Spleen (tissue), 13 donors: ENCODE data around the gene VCP. TPM values are rescaled to one million over a fixed set of nuclear protein-coding genes. Genes with fewer than 3 reads are reported as not detected.

ENCODE experiments used
- DNase-seq: peaks from one replicate; pipeline ENCODE4 v3.0.0-alpha.2; 2020
- H3K27ac ChIP-seq, 8 donors: fragments of 200-600 bp; sonication (generic) in 7 of 8; 1 replicate in 4 of 8; 2 replicates in 4 of 8; pipeline versions ENCODE4 v1.5.0 to v1.8.0; 2016 to 2021; ENCODE audit warnings: inconsistent platforms in 4 of 8, mild to moderate bottlenecking in 4 of 8, moderate library complexity in 1 of 8
- H3K27me3 ChIP-seq, 7 donors: fragments of 200-600 bp; sonication (generic) in 6 of 7; replicated peaks in 1 of 7; 1 replicate in 4 of 7; 2 replicates in 3 of 7; pipeline versions ENCODE4 v1.5.0 to v1.8.0; 2016 to 2021; ENCODE audit warnings: inconsistent platforms in 3 of 7, mild to moderate bottlenecking in 1 of 7
- H3K36me3 ChIP-seq, 6 donors: fragments of 200-600 bp; sonication (generic) in 5 of 6; 1 replicate in 4 of 6; 2 replicates in 2 of 6; pipeline versions ENCODE4 v1.5.0 to v1.8.0; 2016 to 2021; ENCODE audit warnings: inconsistent platforms in 2 of 6
- H3K4me1 ChIP-seq, 6 donors: fragments of 200-600 bp; sonication (generic) in 5 of 6; 1 replicate in 3 of 6; 2 replicates in 3 of 6; pipeline versions ENCODE4 v1.5.0 to v1.8.0; 2016 to 2021; ENCODE audit warnings: inconsistent platforms in 3 of 6
- H3K4me3 ChIP-seq, 8 donors: fragments of 200-600 bp; sonication (generic) in 7 of 8; 1 replicate in 4 of 8; 2 replicates in 4 of 8; pipeline versions ENCODE4 v1.5.0 to v1.8.0; 2016 to 2021; ENCODE audit warnings: inconsistent platforms in 4 of 8, mild to moderate bottlenecking in 4 of 8, moderate library complexity in 2 of 8
- H3K9me3 ChIP-seq, 8 donors: fragments of 200-600 bp; sonication (generic) in 7 of 8; 1 replicate in 4 of 8; 2 replicates in 4 of 8; pipeline versions ENCODE4 v1.5.0 to v1.8.0; 2016 to 2021; ENCODE audit warnings: inconsistent platforms in 4 of 8
- POLR2A ChIP-seq, 3 donors: fragments of 450-650 bp; IDR thresholded peaks; one replicate each; pipeline ENCODE4 v1.5.1; 2017; ENCODE audit warnings: antibody characterized with exemption in 3 of 3, mild to moderate bottlenecking in 1 of 3
- POLR2AphosphoS5 ChIP-seq, 3 donors: sonication (generic); formaldehyde crosslinking; IDR thresholded peaks; one replicate each; pipeline ENCODE4 v1.5.1; 2017; ENCODE audit warnings: antibody characterized with exemption in 3 of 3
- WGBS, 5 donors: extraction: QIAGEN DNeasy Blood & Tissue Kit in 3 of 5; methylation state at CpG; one replicate each; pipeline versions ENCODE4 v1.1.5 to v1.1.7; 2013 to 2018; 5-methylcytosine and 5-hydroxymethylcytosine counted together
- intact Hi-C: fragments of 100-400 bp; cut with DNase I; formaldehyde crosslinking; loops from one replicate; pipeline ENCODE4 v1.15.0; 2023; ENCODE audit warnings: low total_unique reads
- long read RNA-seq, 2 donors: transcript quantifications; one replicate each; lab custom pipeline, GENCODE V29; 2026
- polyA plus RNA-seq, 3 donors: library from polyadenylated mRNA; stranded (reverse); fragments of 200-250 nt; gene quantifications; one replicate each; pipeline ENCODE4 v1.2.1, GENCODE V29; 2013
- total RNA-seq, 7 donors: library from RNA; depleted of rRNA in 3 of 7; stranded (reverse); fragments of >200 nt in 3 of 7; fragmentation: NEBNext Ultra II Directional in 4 of 7; extraction: Animal tissue kit (Norgen Biotek cat#: 25700) in 4 of 7; gene quantifications; one replicate each; pipeline versions ENCODE4 v1.1.0 to v1.2.1, GENCODE V29; 2016 to 2021
- TF ChIP-seq, protein P1 (sequence below), 11 experiments: fragments of 200-600 bp in 7 of 11; fragments of 450-650 bp in 4 of 11; sonication (generic) in 4 of 11; IDR thresholded peaks in 8 of 11; conservative IDR thresholded peaks in 3 of 11; 1 replicate in 7 of 11; 2 replicates in 4 of 11; pipeline versions ENCODE4 v1.4.0 to v1.8.0; 2016 to 2021; ENCODE audit warnings: antibody characterized with exemption in 11 of 11, inconsistent platforms in 4 of 11, mild to moderate bottlenecking in 1 of 11
- donor health status: healthy with polysubstance abuse.
- donor health status: DM: no; HTN: no; CAD: no; lungs with moderate emphysema.
- donor health status: DM: no; HTN: no; CAD: no.
- donor health status: Bipolar disorder and iron deficiency.
- donor health status: healthy.
- donor health status: DM: no; HTN: no; CAD: no.
- donor health status: DM: yes; HTN: yes; CAD: no.

Gene VCP
- total RNA-seq (100 to 1,000 TPM; 163 to 269 (median 194) TPM), polyA plus RNA-seq (10 to 100 TPM; 48.5 to 84.5 (median 67.2) TPM)
- long read RNA-seq, donor 1, full-length matches to known transcripts = 35 of 58 reads
- long read RNA-seq, donor 1, partial matches to known transcripts = 23 of 58 reads
- long read RNA-seq, donor 1, other reads (novel, unspliced or antisense) = 0 of 58 reads
- long read RNA-seq, donor 2, full-length matches to known transcripts = 34 of 48 reads
- long read RNA-seq, donor 2, partial matches to known transcripts = 14 of 48 reads
- long read RNA-seq, donor 2, other reads (novel, unspliced or antisense) = 0 of 48 reads

DNA sequence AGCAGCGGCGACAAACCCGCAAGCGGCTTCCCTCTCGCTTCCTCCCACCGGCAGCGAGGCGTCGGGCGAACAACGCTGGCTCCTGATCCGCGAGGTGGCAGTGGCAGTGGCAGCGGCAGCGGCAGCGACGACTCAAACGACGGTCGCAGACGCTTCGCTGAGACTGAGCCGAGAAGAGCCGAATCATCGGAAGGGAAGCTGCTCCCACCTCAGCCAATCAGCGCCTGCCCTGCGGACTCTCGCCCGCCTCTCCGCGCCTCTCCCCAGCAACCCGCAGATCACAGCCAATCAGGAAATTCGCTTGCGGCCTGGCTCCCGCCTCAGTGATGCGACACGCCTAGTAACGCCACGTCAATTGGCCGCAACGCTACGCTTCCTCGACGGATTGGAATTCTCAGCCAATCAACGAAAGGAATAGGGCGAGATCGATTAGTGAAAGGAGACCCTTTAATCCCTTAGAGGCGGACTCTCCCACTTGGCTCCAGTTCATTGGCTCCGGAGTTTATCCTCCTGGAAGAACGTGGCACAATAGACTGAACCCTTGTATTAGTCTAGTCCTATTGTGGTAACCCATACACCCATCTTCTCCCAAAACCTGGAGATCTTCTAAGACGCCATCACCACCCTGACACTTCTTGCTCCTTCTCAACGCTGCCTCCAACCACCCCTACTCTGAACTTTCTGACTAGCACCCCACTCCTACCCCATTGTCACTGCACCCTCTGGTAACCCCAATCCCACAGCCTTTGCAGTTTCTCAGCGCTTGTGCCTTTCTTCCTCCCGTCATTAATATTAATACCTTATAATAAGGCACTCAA is at the start of gene VCP:
Gene VCP, minus strand, starts transcription at position 165 of the 818 bp plus-strand sequence. CDS start 272 bp downstream, outside the sequence.
- DNase-seq = peak; percentile 98
- intact Hi-C loops = no loop called here
- TF ChIP-seq POLR2AphosphoS5 (IDR thresholded peaks at IDR 0.05) = peak; percentile 98 to 99 (median 99)
- TF ChIP-seq POLR2A (IDR thresholded peaks at IDR 0.05) = peak; percentile 68 to 87 (median 74)
- TF ChIP-seq, protein P1, sequence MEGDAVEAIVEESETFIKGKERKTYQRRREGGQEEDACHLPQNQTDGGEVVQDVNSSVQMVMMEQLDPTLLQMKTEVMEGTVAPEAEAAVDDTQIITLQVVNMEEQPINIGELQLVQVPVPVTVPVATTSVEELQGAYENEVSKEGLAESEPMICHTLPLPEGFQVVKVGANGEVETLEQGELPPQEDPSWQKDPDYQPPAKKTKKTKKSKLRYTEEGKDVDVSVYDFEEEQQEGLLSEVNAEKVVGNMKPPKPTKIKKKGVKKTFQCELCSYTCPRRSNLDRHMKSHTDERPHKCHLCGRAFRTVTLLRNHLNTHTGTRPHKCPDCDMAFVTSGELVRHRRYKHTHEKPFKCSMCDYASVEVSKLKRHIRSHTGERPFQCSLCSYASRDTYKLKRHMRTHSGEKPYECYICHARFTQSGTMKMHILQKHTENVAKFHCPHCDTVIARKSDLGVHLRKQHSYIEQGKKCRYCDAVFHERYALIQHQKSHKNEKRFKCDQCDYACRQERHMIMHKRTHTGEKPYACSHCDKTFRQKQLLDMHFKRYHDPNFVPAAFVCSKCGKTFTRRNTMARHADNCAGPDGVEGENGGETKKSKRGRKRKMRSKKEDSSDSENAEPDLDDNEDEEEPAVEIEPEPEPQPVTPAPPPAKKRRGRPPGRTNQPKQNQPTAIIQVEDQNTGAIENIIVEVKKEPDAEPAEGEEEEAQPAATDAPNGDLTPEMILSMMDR (IDR thresholded peaks at IDR 0.05 in 8 of 11, conservative IDR thresholded peaks at IDR 0.05 in 3 of 11) = peak in 1 of 11 experiments; percentile 2
- Histone ChIP-seq H3K27me3 (no peaks in the 10 kb centered on the region), H3K27ac (peak within 1 kb of the TSS; percentile 98 to 100 (median 100)), H3K4me1 (peaks cover 28 to 54% (median 43%) of the 10 kb centered on the region in 6 donors), H3K9me3 (no peaks in the 10 kb centered on the region), H3K36me3 (peaks cover 0 to 60% (median 8%) of the 10 kb centered on the region in 6 donors), H3K4me3 (peak within 1 kb of the TSS; percentile 69 to 96 (median 88))
- 4 to 13% (median 5%) methylated on average over 21 to 54 of the region's 54 CpGs for WGBS, 5 donors

DNA sequence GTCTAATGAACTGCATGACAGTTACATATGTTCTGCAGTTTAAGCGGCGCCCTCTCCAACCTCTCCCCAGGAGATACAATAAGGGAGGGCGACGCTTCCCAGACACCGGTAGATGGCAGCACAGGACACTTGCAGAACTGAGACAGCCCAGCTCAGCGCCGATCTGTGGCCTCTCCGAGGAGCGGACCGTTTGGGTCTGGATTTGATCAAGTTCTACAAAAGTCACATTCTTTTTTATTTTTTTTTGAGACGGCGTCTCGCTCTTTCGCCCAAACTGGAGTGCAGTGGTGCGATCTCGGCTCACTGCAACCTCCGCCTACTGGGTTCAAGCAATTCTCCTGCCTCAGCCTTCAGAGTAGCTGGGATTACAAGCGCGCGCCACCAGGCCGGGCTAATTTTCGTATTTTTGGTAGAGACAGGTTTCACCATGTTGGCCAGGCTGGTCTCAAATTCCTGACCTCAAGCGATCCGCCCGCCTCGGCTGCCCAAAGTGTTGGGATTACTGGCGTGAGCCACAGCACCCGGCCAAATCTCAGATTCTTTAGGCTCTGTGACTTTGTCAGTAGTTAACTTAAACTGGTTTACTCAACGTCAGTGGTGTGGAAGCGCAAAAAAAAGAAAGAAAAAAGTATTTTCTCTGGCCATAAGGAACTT is 44.6 kb upstream of the VCP start:
- Histone ChIP-seq H3K36me3 (no peaks in the 10 kb centered on the region), H3K9me3 (no peaks in the 10 kb centered on the region), H3K4me3 (peak overlapping the region; percentile 56 to 88 (median 65)), H3K27me3 (no peaks in the 10 kb centered on the region), H3K4me1 (peaks cover 28 to 53% (median 45%) of the 10 kb centered on the region in 6 donors), H3K27ac (peak overlapping the region; percentile 49 to 96 (median 88))
- WGBS, 5 donors = 21 to 34% (median 29%) methylated on average over 30 of the region's 30 CpGs
- DNase-seq = peak; percentile 96
- TF ChIP-seq, protein P1 (IDR thresholded peaks at IDR 0.05 in 8 of 11, conservative IDR thresholded peaks at IDR 0.05 in 3 of 11) = peak; percentile 84 to 97 (median 93)
- TF ChIP-seq POLR2A (IDR thresholded peaks at IDR 0.05) (no peak), POLR2AphosphoS5 (IDR thresholded peaks at IDR 0.05) (peak in 2 of 3 donors; percentile 33 to 39)
- intact Hi-C loops = loop anchor here (5.0 kb wide), 2 partner anchors 140 to 360 kb away; no protein-coding TSS in a partner anchor

DNA sequence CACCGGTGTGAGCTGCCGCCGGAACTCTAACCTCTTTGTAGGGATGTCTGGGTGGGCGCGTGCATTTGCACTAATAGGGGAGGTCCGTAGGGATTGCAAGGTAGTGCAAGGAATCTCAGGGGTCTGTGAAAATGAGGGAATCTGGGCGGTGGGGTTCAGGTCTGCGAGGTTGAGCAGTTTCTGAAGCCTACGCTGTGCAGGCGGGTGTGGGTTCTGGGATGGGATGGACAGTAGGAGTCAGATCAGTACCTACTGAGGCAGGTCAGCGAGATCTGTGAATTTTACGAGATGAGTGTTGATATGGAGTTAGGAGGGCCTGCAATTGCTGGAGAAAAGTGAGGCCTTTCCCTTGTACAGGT is 44.1 kb upstream of the VCP start:
- no peaks in the 10 kb centered on the region for H3K9me3 ChIP-seq
- no peak for DNase-seq
- H3K4me3 ChIP-seq = peak overlapping the region; percentile 56 to 88 (median 65)
- H3K36me3 ChIP-seq = no peaks in the 10 kb centered on the region
- intact Hi-C loops = loop anchor here (5.0 kb wide), 2 partner anchors 141 to 361 kb away; no protein-coding TSS in a partner anchor
- H3K4me1 ChIP-seq = peaks cover 32 to 58% (median 49%) of the 10 kb centered on the region in 6 donors
- TF ChIP-seq POLR2A (IDR thresholded peaks at IDR 0.05) = no peak
- TF ChIP-seq, protein P1 (IDR thresholded peaks at IDR 0.05 in 8 of 11, conservative IDR thresholded peaks at IDR 0.05 in 3 of 11) = no peak
- no peak for TF ChIP-seq POLR2AphosphoS5 (IDR thresholded peaks at IDR 0.05)
- WGBS, 5 donors = 0 to 1% (median 1%) methylated on average over 12 of the region's 12 CpGs
- no peaks in the 10 kb centered on the region for H3K27me3 ChIP-seq
- peak overlapping the region; percentile 49 to 96 (median 88) for H3K27ac ChIP-seq
